ENCODE measurements around the gene FOXP3. TPM values are rescaled to one million over a fixed set of nuclear protein-coding genes. Genes with fewer than 3 reads are reported as not detected.
A peak's percentile ranks its signal among the peaks of the same experiment; 100 is the strongest.
"Not testable (repeated sequence)": the region's sequence is repeated elsewhere in the genome, so short reads cannot be mapped to it uniquely, and the experiment has no call there.

The FOXP3 gene
- 0.12 and 0.18 TPM in 2 replicates for polyA plus RNA-seq (2011; rRNA removed)
- polyA minus RNA-seq (2011; rRNA and poly(A)+ RNA removed), result not detected in 2 replicates

GRCh38 chrX:49264460-49264859 is at the start of gene FOXP3:
FOXP3 (minus strand) TSS chrX:49264710; CDS start chrX:49258505, 6,205 bp downstream.
- Histone ChIP-seq H3K4me3 (ENCODE audit: low read depth, low read length) (no peak within 1 kb of the TSS), H3K36me3 (ENCODE audit: control insufficient read depth, insufficient read depth, low read length) (no peaks in the 10 kb centered on the region), H3K27me3 (ENCODE audit: control insufficient read depth, insufficient read depth, low read length) (no peaks in the 10 kb centered on the region)
- ChIA-PET CTCF (no interaction called here), POLR2A (no interaction called here)
- no peak for TF ChIP-seq CTCF (IDR thresholded peaks at IDR 0.05; ENCODE audit: insufficient read depth, low read depth, low read length)
- no peak for DNase-seq (ENCODE audit: low read depth)

- ChIA-PET CTCF (no interaction called here), POLR2A (no interaction called here)
- DNase-seq (ENCODE audit: low read depth), result no peak
- no peak for TF ChIP-seq CTCF (IDR thresholded peaks at IDR 0.05; ENCODE audit: insufficient read depth, low read depth, low read length)
- H3K27me3 ChIP-seq (ENCODE audit: control insufficient read depth, insufficient read depth, low read length), result no peaks in the 10 kb centered on the region
- H3K36me3 ChIP-seq (ENCODE audit: control insufficient read depth, insufficient read depth, low read length), result no peaks in the 10 kb centered on the region
- no peak overlapping the region for H3K4me3 ChIP-seq (ENCODE audit: low read depth, low read length)
Measured at GRCh38 chrX:49312176-49312575, 47.7 kb upstream of the FOXP3 start.

DNA sequence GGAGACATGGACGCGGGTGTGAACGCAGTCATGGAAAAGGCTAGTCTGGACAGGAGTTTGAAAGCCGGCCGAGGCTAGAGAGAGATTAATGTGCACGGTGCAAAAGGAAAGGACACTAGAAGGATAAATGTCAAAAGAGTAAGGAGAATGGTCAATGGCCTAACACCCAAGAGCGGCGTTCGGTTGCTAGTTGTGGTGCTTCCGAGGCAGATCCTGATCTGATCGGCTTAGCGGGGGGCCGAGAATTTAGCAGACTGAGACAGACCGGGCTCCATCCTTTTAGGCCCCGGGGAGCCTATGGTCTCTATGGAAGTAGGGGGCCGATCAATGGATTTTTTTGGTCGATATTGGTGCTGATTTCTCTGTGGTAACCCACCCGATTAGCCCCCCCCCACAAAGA is 45.9 kb upstream of the FOXP3 start:
- no peak for DNase-seq (ENCODE audit: low read depth)
- ChIA-PET POLR2A (no interaction called here), CTCF (no interaction called here)
- no peak for TF ChIP-seq CTCF (IDR thresholded peaks at IDR 0.05; ENCODE audit: insufficient read depth, low read depth, low read length)
- Histone ChIP-seq H3K27me3 (ENCODE audit: control insufficient read depth, insufficient read depth, low read length) (no peaks in the 10 kb centered on the region), H3K36me3 (ENCODE audit: control insufficient read depth, insufficient read depth, low read length) (no peaks in the 10 kb centered on the region), H3K4me3 (ENCODE audit: low read depth, low read length) (no peak overlapping the region)

DNA sequence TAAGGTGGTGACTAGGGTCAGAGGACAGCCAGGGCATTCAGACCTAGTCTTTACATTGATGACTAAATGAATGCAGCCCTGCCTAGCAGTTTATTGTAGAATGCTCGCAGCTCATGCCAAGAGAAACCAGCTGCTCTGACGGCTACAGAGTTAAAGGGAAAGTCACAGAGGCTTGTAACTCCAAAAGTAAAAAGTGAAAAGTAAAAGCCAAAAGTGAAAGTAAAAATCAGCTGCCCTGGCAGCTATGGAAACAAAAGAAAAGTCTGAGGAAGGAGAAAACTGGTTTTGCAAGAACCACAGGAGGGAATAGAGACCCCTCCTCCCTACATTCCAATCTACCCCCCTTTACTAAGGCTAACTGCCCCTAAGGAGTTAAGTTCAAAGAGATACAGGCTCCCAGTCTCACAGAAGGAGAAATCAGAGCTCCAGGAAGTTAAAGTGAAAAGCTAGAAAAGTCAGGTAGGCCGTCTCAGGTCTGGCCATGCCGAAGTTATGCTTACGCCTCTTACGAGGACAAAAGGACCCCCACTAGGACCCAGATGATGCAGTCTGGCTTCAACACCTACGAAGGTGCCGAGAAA is 45.0 kb upstream of the FOXP3 start:
- ChIA-PET POLR2A (no interaction called here), CTCF (no interaction called here)
- Histone ChIP-seq H3K36me3 (ENCODE audit: control insufficient read depth, insufficient read depth, low read length) (no peaks in the 10 kb centered on the region), H3K27me3 (ENCODE audit: control insufficient read depth, insufficient read depth, low read length) (no peaks in the 10 kb centered on the region), H3K4me3 (ENCODE audit: low read depth, low read length) (peak overlapping the region; percentile 22)
- no peak for TF ChIP-seq CTCF (IDR thresholded peaks at IDR 0.05; ENCODE audit: insufficient read depth, low read depth, low read length)
- DNase-seq (ENCODE audit: low read depth), result no peak

GRCh38 chrX:49308604-49309269 is 44.2 kb upstream of the FOXP3 start:
- Histone ChIP-seq H3K36me3 (ENCODE audit: control insufficient read depth, insufficient read depth, low read length) (no peaks in the 10 kb centered on the region), H3K27me3 (ENCODE audit: control insufficient read depth, insufficient read depth, low read length) (no peaks in the 10 kb centered on the region), H3K4me3 (ENCODE audit: low read depth, low read length) (peak overlapping the region; percentile 22)
- DNase-seq (ENCODE audit: low read depth), result no peak
- ChIA-PET CTCF (interaction anchor here (0.6 kb wide), 1 partner anchor 532 kb away, joined by 3 read pairs; no protein-coding TSS in a partner anchor), POLR2A (no interaction called here)
- no peak for TF ChIP-seq CTCF (IDR thresholded peaks at IDR 0.05; ENCODE audit: insufficient read depth, low read depth, low read length)

DNA sequence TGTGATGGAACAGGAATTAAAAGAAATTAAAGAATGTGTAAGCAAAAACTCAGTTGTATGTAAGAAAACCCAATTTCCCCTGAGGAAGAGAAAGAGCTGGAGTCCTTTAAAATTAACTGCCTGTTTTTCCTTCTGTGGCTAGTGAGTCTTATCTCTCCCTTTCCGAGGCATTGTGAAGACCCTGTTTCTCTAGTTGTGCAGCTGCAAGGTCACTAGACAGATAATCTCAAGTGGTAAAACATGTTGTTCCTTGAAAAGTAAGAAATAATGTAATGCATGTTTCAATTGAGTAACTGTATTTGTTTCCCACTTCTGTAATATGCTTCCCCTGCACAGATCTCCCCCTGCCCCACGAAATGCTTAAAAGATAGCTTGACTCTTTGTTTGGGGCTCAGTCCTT is 43.3 kb upstream of the FOXP3 start:
- H3K27me3 ChIP-seq (ENCODE audit: control insufficient read depth, insufficient read depth, low read length); CTCF ChIA-PET; DNase-seq (ENCODE audit: low read depth); H3K4me3 ChIP-seq (ENCODE audit: low read depth, low read length); POLR2A ChIA-PET; H3K36me3 ChIP-seq (ENCODE audit: control insufficient read depth, insufficient read depth, low read length): not testable (repeated sequence)

All from BJ (cell line).